GM21576 (cell line): ENCODE results near the gene STK38L.

ENCODE experiments used
- ATAC-seq: cut with Tn5 transposase; IDR thresholded peaks from one replicate; pipeline ENCODE4 v1.9.1; 2021; ENCODE audit warnings: mild to moderate bottlenecking, moderate library complexity; ENCODE audit not compliant: unreplicated experiment

The STK38L gene

GRCh38 chr12:27342536-27342935, 98.5 kb downstream of the STK38L start:
- no peak for ATAC-seq

DNA sequence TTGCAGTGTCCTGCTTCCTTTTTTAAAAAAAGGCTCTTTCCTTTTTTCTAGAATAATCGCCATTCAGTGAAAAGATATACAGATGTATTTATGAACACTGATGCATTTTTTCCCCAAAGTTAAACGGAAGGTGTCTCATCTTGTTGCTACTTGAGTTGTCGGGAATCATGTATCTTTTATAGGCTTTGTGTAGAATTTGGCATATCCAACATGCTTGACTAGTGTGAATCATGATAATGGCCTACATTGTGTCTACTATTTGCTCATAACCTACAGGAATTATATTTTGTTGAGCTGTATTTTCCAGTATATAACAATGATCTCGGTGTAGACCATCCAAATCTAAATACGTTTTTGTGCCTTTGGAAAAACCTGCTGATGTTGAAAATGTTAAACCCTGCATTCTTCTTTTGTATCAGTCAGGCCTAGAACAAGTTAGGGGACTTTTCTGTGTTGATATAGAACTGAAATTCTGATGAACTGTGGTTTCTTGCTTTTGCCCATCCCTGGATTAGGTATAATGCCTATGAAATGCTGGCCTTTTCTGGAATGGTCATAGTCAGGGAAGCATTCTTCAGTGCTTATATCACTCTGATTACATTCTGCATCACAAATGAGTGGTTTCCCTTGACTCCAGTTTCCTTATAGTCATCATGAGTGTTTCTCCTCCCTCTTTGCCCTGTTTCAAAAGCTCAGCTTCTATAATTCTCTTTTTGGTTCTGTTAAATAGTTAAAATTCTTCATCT, 99.3 kb downstream of the STK38L start:
- ATAC-seq = no peak

DNA sequence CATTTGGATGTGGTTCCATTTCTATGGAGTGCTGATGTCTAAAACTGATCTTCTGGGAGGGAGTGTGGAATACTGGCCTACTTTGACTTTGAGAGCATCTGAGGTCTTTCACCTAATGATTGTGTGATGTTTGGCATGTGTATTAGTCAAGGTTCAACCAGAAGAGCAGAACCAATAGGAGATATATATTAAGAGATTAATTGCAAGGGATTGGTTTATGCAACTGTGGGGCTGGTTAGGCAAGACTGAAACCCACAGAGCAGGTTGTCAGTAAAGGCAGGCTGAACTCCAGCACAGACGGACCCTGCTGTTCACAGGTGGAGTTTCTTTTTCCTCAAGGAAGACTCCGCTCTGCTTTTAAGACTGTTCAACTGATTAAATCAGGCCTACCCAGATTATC, 100.2 kb downstream of the STK38L start:
- no peak for ATAC-seq

DNA sequence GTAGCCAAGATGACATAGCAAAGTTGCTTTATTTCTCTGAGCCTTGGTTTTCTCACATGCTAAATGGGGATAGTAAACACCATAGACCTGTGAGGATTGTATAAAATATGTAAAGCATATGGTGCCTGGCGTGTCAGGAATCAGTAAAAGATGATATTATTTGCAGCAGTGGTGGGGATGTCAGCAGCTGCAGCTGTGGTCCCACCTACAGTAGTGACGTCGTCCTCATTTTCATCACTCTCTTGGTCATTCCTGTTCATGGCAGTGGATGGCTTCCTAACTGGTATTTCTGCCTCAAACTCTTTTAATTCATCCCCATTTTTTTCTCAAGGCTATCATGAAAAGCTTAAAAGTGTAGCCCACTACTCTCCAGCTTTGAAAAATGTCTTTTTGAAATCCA, 100.7 kb downstream of the STK38L start:
- no peak for ATAC-seq

GRCh38 chr12:27345376-27345775, 101.3 kb downstream of the STK38L start:
- ATAC-seq = no peak

- no peak for ATAC-seq
These were observed 103.7 kb downstream of the STK38L start for GRCh38 chr12:27347779-27348178.

DNA sequence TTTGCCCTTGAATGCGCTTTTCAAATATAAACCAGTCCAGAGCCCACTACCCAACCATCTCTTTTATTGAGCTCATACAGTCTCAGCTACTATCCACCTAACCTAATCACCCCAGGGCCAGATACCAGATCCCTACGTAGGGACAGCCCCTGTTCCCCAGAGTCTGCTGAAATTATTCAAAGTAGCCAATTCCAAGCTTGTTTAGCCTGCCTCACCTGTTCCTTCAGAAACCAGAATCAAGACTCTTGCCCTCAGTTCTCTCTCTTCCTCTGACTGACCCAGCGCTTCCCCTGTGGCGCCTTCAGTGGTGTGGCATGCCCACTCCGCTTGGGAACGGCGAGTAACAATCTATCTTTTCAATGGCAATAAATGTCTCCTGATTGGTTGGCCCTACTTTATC, 107.4 kb downstream of the STK38L start:
- ATAC-seq = no peak

DNA sequence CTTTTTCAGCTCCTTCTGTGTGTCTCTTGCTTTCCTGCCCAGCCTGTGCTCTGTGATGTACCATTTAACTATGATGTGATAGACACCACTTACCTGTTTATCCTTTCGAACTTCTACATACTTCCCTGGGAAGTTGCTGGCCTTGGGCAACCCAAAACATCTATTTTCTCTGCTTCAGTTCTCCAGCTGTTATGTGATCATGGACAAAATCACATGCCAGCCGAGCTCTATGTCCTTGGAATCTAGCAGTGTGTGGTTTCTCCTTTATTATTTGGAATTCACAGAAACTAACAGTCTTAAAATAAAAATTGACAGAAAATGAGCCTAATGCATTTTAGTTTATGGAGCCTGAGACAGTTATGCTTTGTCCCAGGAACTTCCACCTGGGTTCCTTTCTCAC, 111.4 kb downstream of the STK38L start:
- ATAC-seq = no peak

GRCh38 chr12:27355979-27356378, 111.9 kb downstream of the STK38L start:
- ATAC-seq = no peak

DNA sequence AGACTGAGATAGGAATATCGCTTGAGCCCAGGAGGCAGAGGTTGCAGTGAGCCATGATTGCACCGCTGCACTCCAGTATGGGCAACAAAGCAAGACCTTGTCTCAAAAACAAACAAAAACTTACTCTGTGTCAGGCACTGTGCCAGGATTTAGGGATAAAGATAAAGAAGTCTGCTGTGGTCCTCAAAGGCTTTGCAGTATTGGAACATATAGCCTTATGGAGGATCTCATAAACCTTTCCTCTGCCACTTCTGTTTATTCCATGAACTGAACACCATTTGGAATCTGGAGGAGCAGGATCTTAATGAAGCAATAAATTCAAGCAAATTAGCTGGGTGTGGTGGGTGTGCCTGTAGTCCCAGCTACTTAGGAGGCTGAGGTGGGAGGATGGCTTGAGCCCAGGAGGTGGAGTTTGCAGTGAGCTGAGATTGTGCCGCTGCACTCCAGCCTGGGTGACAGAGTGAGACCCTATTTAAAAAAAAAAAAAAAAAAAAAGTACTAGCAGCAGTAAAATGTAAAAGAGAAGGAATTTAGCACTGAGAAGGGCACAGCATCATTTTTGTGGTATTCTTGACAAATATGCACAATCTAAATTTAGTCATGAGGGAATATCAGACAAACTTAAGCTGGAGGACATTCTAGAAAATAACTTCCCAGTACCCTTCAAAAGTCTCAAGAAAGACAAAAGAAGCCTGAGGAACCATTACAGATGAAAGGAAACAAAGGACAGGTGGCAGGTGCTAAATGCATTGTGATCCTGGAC, 115.7 kb downstream of the STK38L start:
- ATAC-seq = no peak

- no peak for ATAC-seq
These were observed 117.3 kb downstream of the STK38L start for GRCh38 chr12:27361372-27361771.

GRCh38 chr12:27366621-27367020, 122.5 kb downstream of the STK38L start:
- no peak for ATAC-seq

GRCh38 chr12:27367078-27367477, 123.0 kb downstream of the STK38L start:
- no peak for ATAC-seq
